Measurements from ENCODE around the gene KCNG4.
"Not testable (repeated sequence)": the region's sequence is repeated elsewhere in the genome, so short reads cannot be mapped to it uniquely, and the experiment has no call there.

- TF ChIP-seq CTCF, POLR2A (IDR thresholded peaks at IDR 0.05): not testable (repeated sequence)
Observed at GRCh38 chr16:84205123-84205522, 34.7 kb downstream of the KCNG4 start.
